Measurements from ENCODE around the gene JAZF1. TPM values are rescaled to one million over a fixed set of nuclear protein-coding genes. Genes with fewer than 3 reads are reported as not detected.

JAZF1 gene
- total RNA-seq (2014; rRNA removed; shearing (Covaris generic)), result 6.1 and 6.9 TPM in 2 replicates

DNA sequence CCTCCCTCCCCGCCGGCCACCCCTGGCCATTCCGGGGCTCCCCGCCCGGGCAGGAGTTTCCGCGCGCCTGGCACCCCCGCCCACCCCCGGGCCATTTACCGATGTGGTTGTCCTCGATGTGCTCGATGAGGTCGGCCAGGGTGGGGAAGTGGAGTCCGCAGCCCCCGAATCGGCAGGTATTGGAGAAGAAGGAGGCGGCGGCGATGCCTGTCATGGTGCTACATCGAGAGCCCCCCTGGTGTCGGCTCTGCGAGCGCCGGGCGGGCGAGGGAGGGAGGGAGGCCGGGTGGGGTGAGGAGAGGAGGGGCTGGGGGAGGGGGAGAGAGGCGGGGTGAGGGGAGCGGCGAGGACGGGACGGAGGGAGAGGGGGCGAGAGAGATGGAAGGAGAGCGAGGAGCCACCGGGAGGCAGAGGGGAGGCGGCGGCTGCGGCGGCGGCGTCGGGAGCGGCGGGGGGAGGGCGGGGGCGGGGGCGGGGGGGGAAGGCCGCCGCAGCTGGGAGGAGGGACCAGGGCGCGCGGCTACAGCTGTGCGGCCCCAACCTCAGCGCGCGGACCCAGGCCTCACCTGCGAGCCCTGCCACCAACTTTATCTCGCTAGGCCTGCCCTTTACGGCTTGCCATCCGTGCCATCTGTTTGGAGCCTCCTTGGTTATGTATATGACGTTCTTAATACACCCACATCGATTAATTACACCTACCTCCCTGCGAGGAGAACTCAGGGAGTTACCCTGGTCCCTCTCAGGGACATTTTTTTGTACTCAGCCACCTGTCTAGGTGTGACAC is at the start of gene JAZF1:
Gene JAZF1 (minus strand): TSS at position 432 of the 784 bp plus-strand sequence.
- peak; percentile 81 for DNase-seq (ENCODE audit: low read depth)

DNA sequence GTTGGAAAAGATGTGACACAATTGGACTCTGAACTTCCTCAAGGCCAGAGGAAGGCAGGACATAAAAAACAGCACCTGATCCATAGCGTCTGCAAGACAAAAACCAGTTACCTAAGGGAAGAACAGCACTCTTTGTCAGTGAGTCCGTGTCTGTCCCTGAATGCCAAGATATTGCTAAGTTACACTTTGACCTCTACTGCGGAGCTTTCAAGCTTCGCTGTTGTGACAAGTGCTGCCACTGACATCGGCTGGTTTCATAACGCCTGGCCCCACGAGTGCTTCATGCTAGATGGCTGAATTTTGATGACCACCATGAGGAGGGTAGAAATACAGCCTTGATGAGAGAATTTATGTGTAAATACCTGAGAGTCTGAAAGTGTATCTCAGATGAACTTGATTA is 49.7 kb upstream of the JAZF1 start:
- DNase-seq (ENCODE audit: low read depth), result no peak

DNA sequence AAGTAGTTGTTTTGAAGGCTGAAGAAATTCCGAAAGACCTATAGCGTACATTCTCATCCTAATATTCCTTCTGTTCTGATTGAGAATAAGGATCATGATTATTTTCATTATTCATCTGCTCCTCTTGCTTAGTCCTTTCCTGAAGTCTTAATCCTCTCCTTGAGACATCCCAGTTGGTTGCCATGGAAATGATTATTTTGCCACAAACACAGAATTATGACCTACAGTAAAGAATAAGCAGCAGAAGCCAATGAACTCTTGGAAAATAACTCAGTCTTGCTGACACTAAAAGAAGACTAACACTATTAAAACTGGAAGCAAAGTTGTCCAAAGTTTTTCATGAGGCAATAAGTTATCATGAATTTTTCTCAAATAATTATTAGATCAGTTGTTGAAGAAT is 47.8 kb upstream of the JAZF1 start:
- no peak for DNase-seq (ENCODE audit: low read depth)

DNA sequence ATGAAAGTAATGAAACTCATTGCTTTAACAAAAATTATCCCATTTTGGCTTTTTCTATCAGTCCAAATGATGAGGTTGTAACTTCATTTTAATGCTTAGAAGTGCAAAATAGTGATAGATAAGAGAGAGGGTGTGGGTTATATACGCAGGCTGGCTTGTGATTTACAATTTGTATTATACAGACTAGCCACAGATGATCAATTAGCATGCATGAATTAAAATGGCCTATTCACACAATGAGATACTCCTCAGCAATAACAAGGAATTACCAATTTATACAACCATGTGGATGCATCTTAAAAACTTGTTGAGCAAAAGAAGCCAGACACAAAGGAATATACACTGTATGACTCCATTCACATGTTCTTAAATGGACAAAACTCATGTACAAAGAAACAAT is 45.4 kb upstream of the JAZF1 start:
- DNase-seq (ENCODE audit: low read depth), result no peak

DNA sequence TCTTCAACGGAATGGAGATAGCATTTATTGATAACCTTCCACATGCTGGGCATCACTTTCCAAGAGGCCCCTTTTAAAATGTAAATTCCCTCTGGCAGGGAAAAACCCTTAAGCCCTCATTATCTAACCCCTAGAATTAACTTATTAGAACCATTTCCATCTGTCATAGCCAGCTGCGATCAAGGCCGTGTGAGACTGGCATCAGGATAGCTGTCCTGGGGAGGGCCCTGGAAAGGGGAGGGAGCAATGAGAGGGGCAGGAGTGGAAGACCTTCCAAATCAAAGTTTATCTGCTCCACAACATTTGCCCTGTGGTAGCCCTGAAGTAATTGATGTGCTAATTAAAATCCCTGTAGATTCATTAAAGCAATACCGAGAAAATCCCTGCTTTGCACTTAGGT is 45.0 kb upstream of the JAZF1 start:
- DNase-seq (ENCODE audit: low read depth), result no peak

DNA sequence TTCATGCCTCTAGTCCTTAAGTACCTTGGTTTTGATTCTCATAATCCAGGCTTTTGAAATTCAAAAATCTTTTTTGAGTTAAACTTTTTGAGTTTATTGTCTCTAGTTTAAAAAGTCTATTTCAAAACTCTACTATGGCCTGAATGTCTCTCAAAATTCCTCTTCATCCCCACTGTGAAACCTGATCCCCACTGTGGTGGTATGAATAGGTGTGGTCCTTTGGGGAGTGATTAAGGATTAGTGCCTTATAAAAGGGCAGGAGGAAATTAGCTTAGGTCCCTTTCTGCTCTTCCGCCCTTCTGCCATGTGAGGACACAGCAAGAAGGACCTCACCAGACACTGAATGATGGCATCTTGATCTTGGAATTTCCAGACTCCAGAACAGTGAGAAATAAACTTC is 44.1 kb upstream of the JAZF1 start:
- DNase-seq (ENCODE audit: low read depth), result no peak

DNA sequence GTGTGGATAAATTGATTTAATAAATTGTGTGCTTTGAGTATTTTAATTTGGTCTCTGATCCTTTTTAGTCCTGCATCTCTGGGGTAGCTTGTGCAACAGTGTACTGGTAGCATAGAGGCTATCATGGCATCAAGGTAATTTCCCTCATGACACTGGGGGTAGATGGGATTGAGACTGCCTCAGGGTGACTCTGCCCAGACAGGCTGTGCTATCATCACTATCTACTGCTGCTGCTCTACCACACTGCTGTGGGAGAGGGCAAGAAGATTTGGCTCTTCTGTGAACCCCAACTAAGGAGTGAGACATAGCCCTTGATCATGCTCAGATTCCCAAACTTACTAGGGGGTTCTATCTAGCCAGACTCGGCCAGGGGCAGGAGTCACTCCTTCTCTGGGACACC is 43.6 kb upstream of the JAZF1 start:
- no peak for DNase-seq (ENCODE audit: low read depth)

DNA sequence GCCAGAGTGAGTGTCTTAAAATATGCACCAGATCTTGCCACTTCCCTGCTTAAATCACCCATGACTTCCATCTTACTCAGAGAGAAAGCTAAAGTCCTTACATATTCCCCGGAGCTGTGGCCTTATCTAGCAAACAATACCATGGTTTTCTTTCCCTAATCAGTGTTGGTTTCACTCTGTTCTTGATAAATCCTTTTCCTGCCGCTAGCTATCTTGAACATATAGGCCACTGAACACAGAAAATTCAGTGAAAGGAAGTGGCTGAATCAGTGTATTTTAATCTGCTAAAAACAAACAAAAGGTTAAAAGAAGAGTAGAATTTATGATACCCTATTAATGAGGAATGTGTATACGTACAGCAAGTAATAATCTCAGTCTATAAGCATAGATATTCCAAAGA is 42.0 kb upstream of the JAZF1 start:
- DNase-seq (ENCODE audit: low read depth), result no peak

DNA sequence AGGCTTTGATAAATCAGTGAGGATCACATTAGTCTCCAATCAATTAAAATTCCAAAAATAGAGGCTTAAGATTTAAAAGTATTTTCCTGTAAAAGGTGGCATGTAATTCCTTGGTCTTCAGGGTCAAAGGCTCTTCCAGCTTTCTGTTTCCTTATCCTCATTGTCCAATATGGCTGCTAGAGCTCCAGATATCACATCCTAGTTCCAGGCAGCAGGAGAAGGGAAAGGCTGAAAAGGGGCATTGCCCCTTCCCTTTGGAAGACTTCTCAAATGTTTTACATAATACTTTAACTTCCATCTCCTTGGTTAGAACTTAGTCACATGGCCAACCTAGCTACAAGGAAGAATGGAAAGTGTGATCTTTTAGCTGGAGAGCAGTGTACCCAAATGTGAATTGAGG is 39.2 kb upstream of the JAZF1 start:
- DNase-seq (ENCODE audit: low read depth), result no peak

DNA sequence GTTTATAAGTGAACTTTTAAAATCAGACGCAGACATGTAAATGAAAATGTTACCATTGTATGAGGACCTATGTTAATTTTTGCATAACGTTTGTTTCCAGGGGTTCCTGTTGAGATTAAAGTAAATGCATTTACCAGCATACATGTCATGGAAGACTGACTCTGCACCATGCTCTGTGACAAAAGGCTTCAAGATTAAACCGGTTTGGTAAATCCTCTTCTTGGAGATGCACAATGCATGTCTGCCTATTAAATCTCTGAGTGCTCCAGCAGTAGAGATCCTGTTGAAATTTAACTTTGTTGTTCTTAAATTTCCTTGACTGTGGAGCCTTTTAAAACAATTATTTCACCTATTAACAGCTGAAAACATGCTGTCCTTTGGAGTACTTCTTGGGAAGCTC is 36.5 kb upstream of the JAZF1 start:
- DNase-seq (ENCODE audit: low read depth), result no peak

DNA sequence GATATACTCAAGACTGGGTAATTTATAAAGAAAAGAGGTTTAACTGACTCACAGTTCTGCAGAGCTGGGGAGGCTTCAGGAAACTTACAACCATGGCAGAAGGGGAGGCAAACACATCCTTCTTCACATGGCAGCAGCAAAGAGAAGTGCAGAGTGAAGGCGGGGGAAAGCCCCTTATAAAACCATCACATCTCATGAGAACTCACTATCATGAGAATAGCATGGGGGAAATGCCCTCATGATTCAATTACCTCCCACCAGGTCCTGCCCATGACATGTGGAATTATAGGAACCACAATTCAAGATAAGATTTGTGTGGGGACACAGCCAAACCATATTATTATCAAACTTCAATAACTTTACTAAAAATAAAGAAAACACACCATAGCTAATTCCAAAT is 30.4 kb upstream of the JAZF1 start:
- DNase-seq (ENCODE audit: low read depth), result peak; percentile 53

DNA sequence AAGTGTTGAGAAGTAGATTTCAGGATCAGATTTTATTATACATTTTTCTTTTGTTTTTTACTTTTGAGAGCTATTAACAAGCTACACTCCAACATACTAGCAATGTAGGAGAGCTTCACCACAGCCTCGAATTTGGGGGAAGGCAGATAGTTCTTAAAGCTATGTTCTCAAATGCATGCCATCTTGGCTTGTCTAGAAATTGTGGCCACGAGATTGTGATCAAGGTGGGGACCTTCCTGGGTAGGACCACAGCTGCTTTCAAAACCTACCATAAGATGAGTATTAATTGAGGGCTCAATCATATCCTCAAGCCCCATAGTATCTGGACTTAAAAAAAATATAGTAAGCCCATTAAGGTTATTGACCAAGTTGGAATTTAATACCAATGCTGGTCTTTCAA is 27.9 kb upstream of the JAZF1 start:
- no peak for DNase-seq (ENCODE audit: low read depth)

DNA sequence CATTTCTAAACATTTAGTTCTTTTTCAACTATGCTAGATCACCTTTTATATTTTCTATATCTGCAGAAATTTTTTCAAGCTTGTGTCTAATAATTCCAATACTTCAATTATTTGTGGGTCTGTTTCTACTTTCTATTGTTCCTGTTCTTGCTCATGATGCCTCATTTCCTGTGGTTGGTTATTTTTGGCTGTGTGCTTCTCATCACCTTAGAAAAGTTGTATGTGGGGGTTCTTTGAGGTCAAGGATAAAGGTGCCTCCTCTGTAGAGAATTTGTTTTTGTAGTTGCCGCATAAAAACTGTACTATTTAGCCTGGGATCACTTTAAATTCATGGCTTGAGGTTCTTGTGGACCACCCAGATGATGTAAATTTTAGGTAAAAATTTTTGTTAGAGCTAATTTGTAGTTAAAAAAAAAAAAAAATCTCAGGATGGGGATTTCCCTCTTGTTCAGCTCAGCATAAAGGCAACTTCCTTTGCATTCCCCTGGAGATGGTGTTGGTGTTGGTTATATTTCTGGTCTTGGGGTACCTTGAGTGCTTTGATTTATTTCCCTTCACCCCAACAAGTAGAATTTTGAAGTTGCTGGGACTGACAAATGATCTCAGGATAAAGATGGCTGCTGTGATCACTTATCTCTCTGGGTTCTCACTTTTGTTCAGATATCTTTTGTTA is 27.0 kb upstream of the JAZF1 start:
- DNase-seq (ENCODE audit: low read depth), result peak; percentile 79

DNA sequence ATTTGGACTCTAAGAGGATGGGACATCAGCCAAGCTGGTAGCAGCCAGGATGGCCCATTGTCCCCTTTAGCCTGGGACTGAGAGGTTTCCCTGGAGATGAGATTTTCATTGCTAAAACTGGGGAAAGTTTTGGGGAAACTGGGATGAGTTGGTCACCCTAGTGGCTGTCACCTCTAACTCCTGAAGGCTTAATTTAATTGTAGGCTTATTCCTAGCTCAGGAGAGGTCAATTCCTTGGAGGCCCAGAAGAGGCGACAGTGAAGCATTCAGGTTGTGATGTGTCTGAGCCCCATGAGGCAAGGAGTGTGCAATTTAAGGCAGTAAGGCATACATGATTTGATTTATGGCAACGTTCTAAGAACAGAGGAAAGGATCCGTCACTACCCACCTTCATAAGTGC is 24.9 kb upstream of the JAZF1 start:
- DNase-seq (ENCODE audit: low read depth), result no peak

DNA sequence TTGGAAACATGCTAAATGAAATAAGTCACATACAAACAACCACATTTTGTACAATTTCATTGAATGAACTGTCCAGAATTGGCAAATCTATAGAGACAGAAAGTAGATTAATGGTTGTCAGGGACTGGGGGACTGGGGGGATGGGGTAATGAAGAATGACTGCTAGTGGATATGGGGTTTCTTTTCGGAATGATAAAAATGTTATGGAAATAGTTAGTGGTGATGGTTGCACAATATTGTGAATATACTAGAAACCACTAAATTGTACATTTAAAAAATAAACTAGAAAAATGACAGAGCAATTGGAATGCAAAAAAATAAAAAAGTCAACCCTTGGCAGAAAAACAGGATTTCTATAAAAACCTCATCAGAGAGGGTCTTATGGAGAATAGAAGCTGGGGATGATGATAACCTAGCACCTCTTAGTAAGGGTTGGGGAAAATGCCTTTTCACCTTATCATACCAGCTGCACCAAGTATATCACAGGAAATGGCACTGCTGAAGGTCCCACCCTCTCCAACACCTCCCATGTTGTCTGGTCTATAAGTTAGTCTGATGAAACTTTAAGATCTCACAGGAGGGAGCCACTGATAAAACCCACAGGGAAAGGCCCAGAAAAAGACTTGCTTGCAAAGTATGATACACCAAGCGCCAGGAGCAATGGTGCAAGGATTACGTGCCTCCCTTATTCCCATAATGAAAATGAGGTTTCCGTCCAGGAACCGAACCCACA is 23.1 kb upstream of the JAZF1 start:
- no peak for DNase-seq (ENCODE audit: low read depth)

DNA sequence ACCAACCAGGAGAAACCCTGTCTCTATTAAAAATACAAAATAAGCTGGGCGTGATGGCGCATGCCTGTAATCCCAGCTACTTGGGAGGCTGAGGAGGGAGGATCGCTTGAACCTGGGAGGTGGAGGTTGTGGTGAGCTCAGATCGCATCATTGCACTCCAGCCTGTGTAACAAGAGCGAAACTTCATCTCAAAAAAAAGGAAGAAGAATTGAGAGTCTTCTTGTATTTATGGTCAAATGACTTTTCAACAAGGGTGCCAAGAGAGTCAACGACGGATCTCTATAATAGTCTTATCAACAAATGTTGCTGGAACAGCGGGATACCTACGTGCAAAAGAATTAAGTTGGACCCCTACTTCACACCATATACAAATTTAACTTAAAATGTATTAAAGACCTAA is 21.6 kb upstream of the JAZF1 start:
- DNase-seq (ENCODE audit: low read depth), result no peak

DNA sequence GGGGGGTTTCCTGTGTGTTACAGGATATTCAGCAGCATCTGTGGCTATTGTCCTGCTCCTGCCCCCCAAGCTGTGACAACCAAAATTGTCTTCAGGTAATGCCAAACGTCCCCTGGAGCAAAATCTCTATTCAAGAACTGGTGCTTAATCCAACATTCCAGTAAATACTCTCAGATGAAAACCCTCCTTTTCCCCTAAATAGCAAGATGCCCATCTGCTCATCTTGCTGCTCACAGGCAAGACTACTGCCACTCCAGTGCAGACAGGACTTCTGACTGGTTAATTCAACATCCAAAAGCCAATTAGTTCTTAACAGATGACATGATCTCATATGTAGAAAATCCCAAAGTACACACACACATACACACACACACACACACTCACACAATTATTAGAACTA is 20.5 kb upstream of the JAZF1 start:
- no peak for DNase-seq (ENCODE audit: low read depth)

DNA sequence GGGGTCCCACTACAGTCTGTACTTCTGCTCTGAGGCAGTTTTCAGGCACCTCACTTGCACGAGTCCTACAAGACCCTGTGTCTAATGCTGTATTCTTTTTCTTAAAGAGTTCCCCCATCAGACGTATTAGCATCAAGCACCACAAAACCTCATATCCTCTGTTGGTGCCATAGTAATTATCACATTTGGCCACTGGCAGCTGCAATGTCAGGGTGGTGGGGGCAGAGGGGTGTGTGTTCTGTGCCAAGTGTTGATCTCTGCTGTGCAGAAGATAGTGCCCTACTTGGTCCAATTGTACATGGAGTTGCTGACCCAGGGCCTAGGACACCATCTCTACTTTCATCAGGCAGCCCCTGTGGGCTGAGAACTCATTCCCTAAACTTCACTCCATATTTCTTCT is 20.0 kb upstream of the JAZF1 start:
- no peak for DNase-seq (ENCODE audit: low read depth)

DNA sequence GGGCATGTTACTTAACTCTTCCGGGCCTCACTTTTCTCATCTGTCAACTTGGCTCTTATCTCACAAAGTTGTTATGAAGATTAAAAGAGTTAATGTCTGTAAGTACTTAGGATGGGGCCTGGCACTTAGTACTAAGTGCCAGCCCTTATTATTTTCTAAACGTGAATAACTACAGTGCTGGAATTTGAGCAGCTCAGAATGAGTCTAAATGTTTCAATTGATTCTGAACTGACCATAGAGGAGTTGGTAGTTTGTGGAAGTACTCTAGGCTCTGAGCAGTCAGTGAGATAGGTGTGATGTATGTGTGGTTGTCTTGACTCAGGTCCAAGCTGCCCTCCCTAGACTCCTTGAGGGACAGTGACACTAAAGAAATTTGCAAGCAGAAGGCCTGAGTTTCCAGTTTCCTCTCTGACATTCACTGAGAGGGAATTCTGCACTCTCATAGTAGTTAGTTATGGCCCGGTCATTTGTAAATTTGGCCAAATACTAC is 18.5 kb upstream of the JAZF1 start:
- DNase-seq (ENCODE audit: low read depth), result no peak

DNA sequence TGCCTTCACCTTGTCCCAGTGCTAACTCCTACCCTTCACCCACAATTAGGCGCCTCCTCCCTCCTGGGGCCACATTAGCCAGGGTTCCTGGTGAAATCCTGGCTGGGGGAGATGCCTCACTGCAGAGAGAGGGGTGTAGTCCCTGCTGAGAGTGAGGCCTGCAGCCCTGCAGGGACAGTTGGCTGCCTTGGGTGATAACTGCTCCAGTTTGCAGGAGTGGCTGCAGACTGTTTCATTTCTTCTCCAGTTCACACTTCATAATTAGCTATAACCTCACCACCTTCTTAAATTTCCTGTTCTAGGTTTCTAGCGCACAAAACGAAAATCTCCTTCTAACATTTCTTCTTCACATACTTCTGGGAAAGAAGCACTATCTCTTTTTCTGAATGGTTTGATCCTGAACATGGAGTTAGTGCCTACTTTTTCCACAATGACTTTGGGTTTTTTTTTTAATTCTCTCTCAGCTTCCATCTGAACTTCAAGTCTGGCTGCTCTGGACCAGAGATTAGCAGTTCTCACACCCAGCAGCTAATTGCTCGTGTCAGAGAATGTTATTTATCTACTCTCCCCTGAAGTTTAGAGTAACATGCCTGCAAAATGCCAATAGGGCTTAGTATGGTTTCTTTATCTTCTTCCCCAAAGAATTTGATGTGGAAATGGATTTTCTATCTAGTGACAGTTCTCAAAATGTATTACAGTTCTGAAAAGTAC is 15.5 kb upstream of the JAZF1 start:
- no peak for DNase-seq (ENCODE audit: low read depth)

DNA sequence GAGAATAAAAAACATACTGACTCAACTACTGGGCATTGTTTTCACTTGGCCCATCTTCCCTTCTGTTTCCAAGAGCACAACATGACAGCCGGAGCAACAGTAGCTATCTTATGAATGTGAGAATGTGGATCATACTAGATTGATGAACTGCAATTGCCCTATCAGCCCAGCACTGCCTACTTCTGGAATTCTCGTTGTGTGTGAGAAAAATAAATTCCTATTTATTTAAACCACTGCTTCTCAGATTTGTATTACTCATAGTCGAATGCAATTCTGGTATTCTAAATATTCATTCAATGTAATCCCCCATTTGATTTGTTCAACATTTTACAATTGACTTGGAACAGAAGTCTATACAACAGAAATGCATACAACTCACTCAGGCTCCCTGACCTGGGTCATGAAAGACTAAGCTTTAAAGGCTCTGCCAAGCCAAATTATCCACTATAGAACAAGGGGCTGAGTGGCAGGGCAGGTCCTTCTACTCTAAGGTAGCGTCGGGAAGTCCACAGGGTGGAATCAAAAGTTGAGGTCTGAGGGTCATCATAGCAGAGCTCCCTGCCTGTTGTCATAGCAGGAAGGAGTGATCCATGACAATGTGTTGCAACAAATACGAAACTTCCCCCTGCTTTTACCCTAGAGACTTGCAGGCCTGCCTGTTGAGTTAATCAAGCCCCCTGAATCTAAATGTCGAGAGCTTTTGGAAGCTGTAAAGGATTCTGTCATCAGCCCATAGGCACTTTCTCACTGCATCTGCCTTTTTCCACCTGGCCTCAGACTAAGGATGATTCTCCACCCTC is 12.4 kb upstream of the JAZF1 start:
- no peak for DNase-seq (ENCODE audit: low read depth)

All from Daoy (cell line).